Measurements from ENCODE around the gene TBC1D14.

GRCh38 chr4:6902318-6903042 is 7.1 kb upstream of the TBC1D14 start:
- TF ChIP-seq POLR2AphosphoS5 (IDR thresholded peaks at IDR 0.05; ENCODE audit: low read depth, low read length), result no peak
- TF ChIP-seq POLR2A (IDR thresholded peaks at IDR 0.05; ENCODE audit: low read depth, low read length), result no peak
- TF ChIP-seq SPI1 (IDR thresholded peaks at IDR 0.05; ENCODE audit: low read depth, low read length), result no peak
- TF ChIP-seq TAF1 (IDR thresholded peaks at IDR 0.05; ENCODE audit: low read depth, low read length), result no peak

Measured in GM12891 (cell line).